OCI-LY3 (cell line): ENCODE measurements around the gene DBF4B.

Experiments used
- H2AFZ ChIP-seq: fragments of 200-600, 300-600 bp; shearing (Covaris generic); 2 replicates; pipeline ENCODE4 v1.6.0; 2014; ENCODE audit warnings: antibody characterized with exemption, low read depth, low read length
- H3K27ac ChIP-seq: fragments of 200-600, 300-600 bp; sonication (generic); 2 replicates; pipeline ENCODE4 v1.5.1; 2014; ENCODE audit warnings: mild to moderate bottlenecking, low read length, moderate library complexity, mixed read lengths
- H3K27me3 ChIP-seq: fragments of 200-600, 300-600 bp; sonication (generic); 2 replicates; pipeline ENCODE4 v1.6.1; 2014; ENCODE audit warnings: low read depth, low read length, mixed read lengths
- H3K36me3 ChIP-seq: fragments of 200-600, 300-600 bp; sonication (generic); replicated peaks from 2 replicates; pipeline ENCODE3; 2014; ENCODE audit warnings: low read depth, low read length, mixed read lengths
- H3K4me1 ChIP-seq: fragments of 300-600, 200-600 bp; sonication (generic); 2 replicates; pipeline ENCODE4 v1.6.1; 2014; ENCODE audit warnings: low read length, mixed read lengths
- H3K4me2 ChIP-seq: fragments of 200-600, 300-600 bp; sonication (generic); 2 replicates; pipeline ENCODE4 v1.6.1; 2014; ENCODE audit warnings: low read length, mixed read lengths
- H3K4me3 ChIP-seq: fragments of 300-600, 200-600 bp; sonication (generic); 2 replicates; pipeline ENCODE4 v1.5.1; 2014; ENCODE audit warnings: antibody characterized with exemption, mild to moderate bottlenecking, low read length, moderate library complexity
- H3K79me2 ChIP-seq: fragments of 300-600, 200-600 bp; shearing (Covaris generic); 2 replicates; pipeline ENCODE4 v1.6.1; 2014; ENCODE audit warnings: mild to moderate bottlenecking, low read length, mixed read lengths
- H3K9ac ChIP-seq: fragments of 300-600, 200-600 bp; shearing (Covaris generic); 2 replicates; pipeline ENCODE4 v1.6.0; 2014; ENCODE audit warnings: mild to moderate bottlenecking, low read length, moderate library complexity
- H3K9me3 ChIP-seq: fragments of 200-600, 300-600 bp; shearing (Covaris generic); 2 replicates; pipeline ENCODE4 v1.6.1; 2014; ENCODE audit warnings: low read length, mixed read lengths; ENCODE audit not compliant: insufficient read depth
- H4K20me1 ChIP-seq: fragments of 200-600, 300-600 bp; sonication (generic); 2 replicates; pipeline ENCODE4 v1.6.1; 2016; ENCODE audit warnings: low read length, mixed read lengths; ENCODE audit not compliant: insufficient read depth
- EZH2phosphoT487 ChIP-seq: fragments of 200-600 bp; shearing (Covaris generic); IDR thresholded peaks from 2 replicates; pipeline ENCODE4 v1.6.1; 2018; ENCODE audit warnings: antibody characterized with exemption, mixed run types, low read depth
- TF ChIP-seq, protein P1 (sequence below): fragments of 200-600, 300-600 bp; sonication (generic); IDR thresholded peaks from 2 replicates; pipeline ENCODE4 v1.5.1; 2014; ENCODE audit warnings: antibody characterized with exemption, low read length, low read depth

Gene DBF4B

DNA sequence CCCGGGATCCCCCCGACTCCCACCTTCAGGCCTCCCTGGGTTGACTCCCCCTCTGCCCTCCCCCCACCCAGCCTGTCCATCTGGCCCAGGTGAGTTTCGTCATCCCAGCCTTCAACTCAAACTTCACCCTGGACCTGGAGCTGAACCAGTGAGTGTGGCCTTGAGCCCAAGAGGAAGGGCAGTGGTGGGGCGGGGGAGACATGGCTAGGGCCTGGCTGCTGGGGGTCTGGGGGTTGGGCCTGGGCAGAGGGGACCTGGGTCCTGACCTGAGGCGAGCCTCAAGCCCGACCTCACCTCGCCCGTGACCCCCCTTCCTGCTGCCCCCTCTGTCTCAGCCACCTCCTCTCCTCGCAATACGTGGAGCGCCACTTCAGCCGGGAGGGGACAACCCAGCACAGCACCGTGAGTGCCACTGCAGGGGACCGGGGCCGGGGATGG is 61.2 kb downstream of the DBF4B start:
- TF ChIP-seq, protein P1, sequence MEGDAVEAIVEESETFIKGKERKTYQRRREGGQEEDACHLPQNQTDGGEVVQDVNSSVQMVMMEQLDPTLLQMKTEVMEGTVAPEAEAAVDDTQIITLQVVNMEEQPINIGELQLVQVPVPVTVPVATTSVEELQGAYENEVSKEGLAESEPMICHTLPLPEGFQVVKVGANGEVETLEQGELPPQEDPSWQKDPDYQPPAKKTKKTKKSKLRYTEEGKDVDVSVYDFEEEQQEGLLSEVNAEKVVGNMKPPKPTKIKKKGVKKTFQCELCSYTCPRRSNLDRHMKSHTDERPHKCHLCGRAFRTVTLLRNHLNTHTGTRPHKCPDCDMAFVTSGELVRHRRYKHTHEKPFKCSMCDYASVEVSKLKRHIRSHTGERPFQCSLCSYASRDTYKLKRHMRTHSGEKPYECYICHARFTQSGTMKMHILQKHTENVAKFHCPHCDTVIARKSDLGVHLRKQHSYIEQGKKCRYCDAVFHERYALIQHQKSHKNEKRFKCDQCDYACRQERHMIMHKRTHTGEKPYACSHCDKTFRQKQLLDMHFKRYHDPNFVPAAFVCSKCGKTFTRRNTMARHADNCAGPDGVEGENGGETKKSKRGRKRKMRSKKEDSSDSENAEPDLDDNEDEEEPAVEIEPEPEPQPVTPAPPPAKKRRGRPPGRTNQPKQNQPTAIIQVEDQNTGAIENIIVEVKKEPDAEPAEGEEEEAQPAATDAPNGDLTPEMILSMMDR, result no peak
- TF ChIP-seq EZH2phosphoT487, result no peak
- no peak overlapping the region for H3K9ac ChIP-seq
- no peaks in the 10 kb centered on the region for H3K9me3 ChIP-seq
- no peak overlapping the region for H3K27ac ChIP-seq
- H3K36me3 ChIP-seq, result no peaks in the 10 kb centered on the region
- H3K4me2 ChIP-seq, result peak overlapping the region; percentile 0; the same call in 1 of the 2 replicates
- no peaks in the 10 kb centered on the region for H4K20me1 ChIP-seq
- peaks cover 66% of the 10 kb centered on the region for H3K4me1 ChIP-seq
- H3K79me2 ChIP-seq, result no peaks in the 10 kb centered on the region
- no peak overlapping the region for H3K4me3 ChIP-seq
- no peak overlapping the region for H2AFZ ChIP-seq
- H3K27me3 ChIP-seq, result no peaks in the 10 kb centered on the region

DNA sequence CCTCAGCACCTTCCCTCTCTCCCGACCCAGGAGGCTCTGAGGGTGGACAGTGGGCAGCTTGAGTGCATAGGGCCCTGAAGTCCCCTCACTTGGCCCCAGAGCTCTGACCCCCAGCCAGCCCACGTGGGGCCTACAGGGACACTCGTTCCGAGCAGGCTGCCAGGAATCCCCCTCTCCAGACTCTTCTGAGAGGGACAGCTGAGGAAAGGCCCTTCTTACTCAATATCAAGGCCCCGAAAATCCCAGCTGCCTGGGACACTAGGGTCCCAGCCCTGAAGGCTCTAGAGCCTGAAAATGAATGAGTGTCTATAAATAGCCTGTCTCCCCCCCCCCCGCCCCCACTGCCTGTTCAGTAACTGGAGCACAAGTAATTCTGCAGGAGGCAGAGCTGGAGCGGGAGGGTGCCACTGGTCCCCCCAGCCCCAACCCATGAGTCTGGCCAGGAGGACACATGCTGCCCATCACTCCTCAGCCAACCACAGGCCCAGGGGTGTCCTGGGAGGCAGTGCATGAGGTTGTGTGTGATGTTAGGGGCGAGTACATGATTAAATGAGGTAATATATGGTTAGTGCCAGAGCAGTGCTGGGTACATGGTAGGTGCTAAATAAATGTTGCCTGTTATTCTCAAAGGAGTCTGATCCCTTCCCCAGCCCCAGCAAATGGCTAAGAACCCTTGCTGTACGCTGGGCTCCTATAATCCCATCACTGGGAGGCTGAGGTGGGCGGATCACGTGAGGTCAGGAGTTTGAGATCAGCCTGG is 61.9 kb downstream of the DBF4B start:
- H4K20me1 ChIP-seq, result no peaks in the 10 kb centered on the region
- H3K27me3 ChIP-seq, result no peaks in the 10 kb centered on the region
- no peaks in the 10 kb centered on the region for H3K9me3 ChIP-seq
- no peak overlapping the region for H2AFZ ChIP-seq
- H3K79me2 ChIP-seq, result no peaks in the 10 kb centered on the region
- H3K4me1 ChIP-seq, result peaks cover 67% of the 10 kb centered on the region
- no peak overlapping the region for H3K9ac ChIP-seq
- no peaks in the 10 kb centered on the region for H3K36me3 ChIP-seq
- no peak overlapping the region; the same call in 1 of the 2 replicates for H3K27ac ChIP-seq
- H3K4me3 ChIP-seq, result no peak overlapping the region
- no peak for TF ChIP-seq EZH2phosphoT487
- TF ChIP-seq, protein P1, result no peak
- peak overlapping the region; percentile 0; the same call in 1 of the 2 replicates for H3K4me2 ChIP-seq

DNA sequence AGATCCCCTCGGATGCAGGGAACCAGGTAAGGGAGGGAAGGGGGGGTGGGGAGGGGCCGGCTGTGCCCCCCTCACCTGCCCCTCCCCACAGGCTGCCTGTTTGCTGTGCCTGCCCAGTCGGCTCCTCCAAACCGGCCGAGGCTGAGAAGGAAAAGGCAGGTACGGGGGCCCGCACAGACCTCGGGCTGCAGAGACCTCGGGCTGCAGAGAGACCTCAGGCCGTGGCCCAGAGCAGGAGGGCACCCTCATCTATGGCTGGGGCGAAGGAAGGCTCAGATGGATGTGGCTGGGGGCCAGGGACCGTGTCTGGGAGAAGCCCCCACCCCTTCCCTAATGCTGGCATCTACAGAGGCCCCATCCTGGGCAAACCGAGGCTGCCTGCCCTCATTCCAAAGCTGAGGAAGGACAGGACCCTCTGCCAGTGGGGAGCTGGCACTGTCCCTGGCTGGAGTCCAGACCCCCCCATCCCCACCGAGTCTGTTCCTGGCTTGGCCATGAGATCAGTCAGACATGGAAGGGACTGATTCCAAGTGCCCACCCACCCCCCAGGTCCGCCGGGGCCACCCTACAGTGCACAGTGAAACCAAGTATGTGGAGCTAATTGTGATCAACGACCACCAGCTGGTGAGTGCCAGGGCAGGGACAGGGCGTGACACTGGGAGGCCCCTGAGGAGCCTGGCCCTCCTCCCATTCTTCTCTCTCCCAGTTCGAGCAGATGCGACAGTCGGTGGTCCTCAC is 64.0 kb downstream of the DBF4B start:
- H3K27ac ChIP-seq, result no peak overlapping the region
- no peak overlapping the region for H2AFZ ChIP-seq
- H4K20me1 ChIP-seq, result no peaks in the 10 kb centered on the region
- H3K9ac ChIP-seq, result no peak overlapping the region
- H3K4me2 ChIP-seq, result peak overlapping the region; percentile 54; the same call in 1 of the 2 replicates
- H3K36me3 ChIP-seq, result no peaks in the 10 kb centered on the region
- H3K4me3 ChIP-seq, result no peak overlapping the region
- H3K27me3 ChIP-seq, result no peaks in the 10 kb centered on the region
- H3K79me2 ChIP-seq, result no peaks in the 10 kb centered on the region
- TF ChIP-seq EZH2phosphoT487, result no peak
- TF ChIP-seq, protein P1, result no peak
- peaks cover 57% of the 10 kb centered on the region for H3K4me1 ChIP-seq
- H3K9me3 ChIP-seq, result no peaks in the 10 kb centered on the region

DNA sequence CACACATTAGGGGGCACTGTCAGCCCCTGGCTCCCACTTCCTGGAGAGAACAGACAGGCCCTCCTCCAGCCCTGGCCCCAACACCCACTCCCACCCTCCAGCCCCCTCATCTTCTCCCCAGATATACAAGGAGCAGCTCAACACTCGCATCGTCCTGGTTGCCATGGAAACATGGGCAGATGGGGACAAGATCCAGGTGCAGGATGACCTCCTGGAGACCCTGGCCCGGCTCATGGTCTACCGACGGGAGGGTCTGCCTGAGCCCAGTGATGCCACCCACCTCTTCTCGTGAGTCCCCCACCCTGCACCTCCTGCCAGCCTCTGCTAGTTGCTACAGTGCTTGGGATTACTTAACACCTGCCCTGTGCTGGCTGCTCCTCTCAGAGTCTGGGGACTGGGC is 64.7 kb downstream of the DBF4B start:
- H4K20me1 ChIP-seq, result no peaks in the 10 kb centered on the region
- H3K27me3 ChIP-seq, result no peaks in the 10 kb centered on the region
- no peaks in the 10 kb centered on the region for H3K79me2 ChIP-seq
- TF ChIP-seq, protein P1, result no peak
- H3K36me3 ChIP-seq, result no peaks in the 10 kb centered on the region
- no peak overlapping the region for H2AFZ ChIP-seq
- H3K9ac ChIP-seq, result no peak overlapping the region
- H3K4me1 ChIP-seq, result peaks cover 50% of the 10 kb centered on the region
- H3K9me3 ChIP-seq, result no peaks in the 10 kb centered on the region
- no peak overlapping the region for H3K4me3 ChIP-seq
- no peak overlapping the region for H3K4me2 ChIP-seq
- no peak overlapping the region for H3K27ac ChIP-seq
